ENCODE measurements around the gene CDH2. TPM values are rescaled to one million over a fixed set of nuclear protein-coding genes. Genes with fewer than 3 reads are reported as not detected.

The CDH2 gene
- total and polyA plus RNA-seq, 2 donors, result 1.6 to 3.0 TPM

GRCh38 chr18:28088477-28088876, 88.5 kb downstream of the CDH2 start:
- DNase-seq (ENCODE audit: low read depth in 6 of 9, low spot score in 9 of 9), result no peak
- Histone ChIP-seq H3K27ac (ENCODE audit: low read depth in 1 of 2, low read length in 1 of 2) (no peak overlapping the region), H3K4me1 (ENCODE audit: control insufficient read depth in 2 of 2, insufficient read depth in 2 of 2, low read length in 2 of 2) (no peaks in the 10 kb centered on the region), H3K9me3 (ENCODE audit: control insufficient read depth in 2 of 2, insufficient read depth in 1 of 2, low read length in 1 of 2) (no peaks in the 10 kb centered on the region), H3K4me3 (ENCODE audit: low read length in 2 of 2) (no peak overlapping the region), H3K27me3 (ENCODE audit: control insufficient read depth in 2 of 2, insufficient read depth in 1 of 2, low read length in 1 of 2) (no peaks in the 10 kb centered on the region), H3K36me3 (ENCODE audit: control insufficient read depth in 2 of 2, insufficient read depth in 2 of 2, low read length in 1 of 2) (no peaks in the 10 kb centered on the region)
- WGBS, result 90% methylated on average over 3 of the region's 3 CpGs

- H3K4me1 ChIP-seq (ENCODE audit: control insufficient read depth in 2 of 2, insufficient read depth in 2 of 2, low read length in 2 of 2), result no peaks in the 10 kb centered on the region
- H3K4me3 ChIP-seq (ENCODE audit: low read length in 2 of 2), result no peak overlapping the region
- no peak overlapping the region for H3K27ac ChIP-seq (ENCODE audit: low read depth in 1 of 2, low read length in 1 of 2)
- H3K36me3 ChIP-seq (ENCODE audit: control insufficient read depth in 2 of 2, insufficient read depth in 2 of 2, low read length in 1 of 2), result no peaks in the 10 kb centered on the region
- DNase-seq (ENCODE audit: low read depth in 6 of 9, low spot score in 9 of 9), result no peak
- H3K27me3 ChIP-seq (ENCODE audit: control insufficient read depth in 2 of 2, insufficient read depth in 1 of 2, low read length in 1 of 2), result no peaks in the 10 kb centered on the region
- no peaks in the 10 kb centered on the region for H3K9me3 ChIP-seq (ENCODE audit: control insufficient read depth in 2 of 2, insufficient read depth in 1 of 2, low read length in 1 of 2)
- WGBS, result 88% methylated on average over 9 of the region's 9 CpGs
These were observed 90.0 kb downstream of the CDH2 start for GRCh38 chr18:28086670-28087552.

- no peaks in the 10 kb centered on the region for H3K9me3 ChIP-seq (ENCODE audit: control insufficient read depth in 2 of 2, insufficient read depth in 1 of 2, low read length in 1 of 2)
- 98% methylated on average over 2 of the region's 2 CpGs for WGBS
- no peak overlapping the region for H3K4me3 ChIP-seq (ENCODE audit: low read length in 2 of 2)
- no peak overlapping the region for H3K27ac ChIP-seq (ENCODE audit: low read depth in 1 of 2, low read length in 1 of 2)
- no peaks in the 10 kb centered on the region for H3K27me3 ChIP-seq (ENCODE audit: control insufficient read depth in 2 of 2, insufficient read depth in 1 of 2, low read length in 1 of 2)
- no peaks in the 10 kb centered on the region for H3K4me1 ChIP-seq (ENCODE audit: control insufficient read depth in 2 of 2, insufficient read depth in 2 of 2, low read length in 2 of 2)
- H3K36me3 ChIP-seq (ENCODE audit: control insufficient read depth in 2 of 2, insufficient read depth in 2 of 2, low read length in 1 of 2), result no peaks in the 10 kb centered on the region
- no peak for DNase-seq (ENCODE audit: low read depth in 6 of 9, low spot score in 9 of 9)
These were observed 95.4 kb downstream of the CDH2 start for GRCh38 chr18:28081516-28081915.

- H3K9me3 ChIP-seq (ENCODE audit: control insufficient read depth in 2 of 2, insufficient read depth in 1 of 2, low read length in 1 of 2), result no peaks in the 10 kb centered on the region
- no peak overlapping the region for H3K27ac ChIP-seq (ENCODE audit: low read depth in 1 of 2, low read length in 1 of 2)
- 79% methylated on average over 1 of the region's 1 CpG for WGBS
- H3K27me3 ChIP-seq (ENCODE audit: control insufficient read depth in 2 of 2, insufficient read depth in 1 of 2, low read length in 1 of 2), result no peaks in the 10 kb centered on the region
- H3K36me3 ChIP-seq (ENCODE audit: control insufficient read depth in 2 of 2, insufficient read depth in 2 of 2, low read length in 1 of 2), result no peaks in the 10 kb centered on the region
- DNase-seq (ENCODE audit: low read depth in 6 of 9, low spot score in 9 of 9), result no peak
- no peak overlapping the region for H3K4me3 ChIP-seq (ENCODE audit: low read length in 2 of 2)
- H3K4me1 ChIP-seq (ENCODE audit: control insufficient read depth in 2 of 2, insufficient read depth in 2 of 2, low read length in 2 of 2), result no peaks in the 10 kb centered on the region
These were observed 96.0 kb downstream of the CDH2 start for GRCh38 chr18:28080876-28081300.

GRCh38 chr18:28079883-28080282, 97.0 kb downstream of the CDH2 start:
- H3K36me3 ChIP-seq (ENCODE audit: control insufficient read depth in 2 of 2, insufficient read depth in 2 of 2, low read length in 1 of 2), result no peaks in the 10 kb centered on the region
- no peak overlapping the region for H3K27ac ChIP-seq (ENCODE audit: low read depth in 1 of 2, low read length in 1 of 2)
- H3K9me3 ChIP-seq (ENCODE audit: control insufficient read depth in 2 of 2, insufficient read depth in 1 of 2, low read length in 1 of 2), result no peaks in the 10 kb centered on the region
- no peak for DNase-seq (ENCODE audit: low read depth in 6 of 9, low spot score in 9 of 9)
- 95% methylated on average over 2 of the region's 2 CpGs for WGBS
- H3K4me3 ChIP-seq (ENCODE audit: low read length in 2 of 2), result no peak overlapping the region
- H3K4me1 ChIP-seq (ENCODE audit: control insufficient read depth in 2 of 2, insufficient read depth in 2 of 2, low read length in 2 of 2), result no peaks in the 10 kb centered on the region
- H3K27me3 ChIP-seq (ENCODE audit: control insufficient read depth in 2 of 2, insufficient read depth in 1 of 2, low read length in 1 of 2), result no peaks in the 10 kb centered on the region

GRCh38 chr18:28078849-28079248, 98.1 kb downstream of the CDH2 start:
- no peaks in the 10 kb centered on the region for H3K9me3 ChIP-seq (ENCODE audit: control insufficient read depth in 2 of 2, insufficient read depth in 1 of 2, low read length in 1 of 2)
- no peak for DNase-seq (ENCODE audit: low read depth in 6 of 9, low spot score in 9 of 9)
- no peaks in the 10 kb centered on the region for H3K27me3 ChIP-seq (ENCODE audit: control insufficient read depth in 2 of 2, insufficient read depth in 1 of 2, low read length in 1 of 2)
- no peak overlapping the region for H3K27ac ChIP-seq (ENCODE audit: low read depth in 1 of 2, low read length in 1 of 2)
- H3K4me1 ChIP-seq (ENCODE audit: control insufficient read depth in 2 of 2, insufficient read depth in 2 of 2, low read length in 2 of 2), result no peaks in the 10 kb centered on the region
- H3K36me3 ChIP-seq (ENCODE audit: control insufficient read depth in 2 of 2, insufficient read depth in 2 of 2, low read length in 1 of 2), result no peaks in the 10 kb centered on the region
- no peak overlapping the region for H3K4me3 ChIP-seq (ENCODE audit: low read length in 2 of 2)
- 88% methylated on average over 2 of the region's 2 CpGs for WGBS

GRCh38 chr18:28078298-28078697, 98.6 kb downstream of the CDH2 start:
- 96% methylated on average over 4 of the region's 4 CpGs for WGBS
- no peak overlapping the region for H3K27ac ChIP-seq (ENCODE audit: low read depth in 1 of 2, low read length in 1 of 2)

GRCh38 chr18:28075501-28075900, 101.4 kb downstream of the CDH2 start:
- no peak for DNase-seq (ENCODE audit: low read depth in 6 of 9, low spot score in 9 of 9)
- 97% methylated on average over 3 of the region's 3 CpGs for WGBS
- H3K9me3 ChIP-seq (ENCODE audit: control insufficient read depth in 2 of 2, insufficient read depth in 1 of 2, low read length in 1 of 2), result no peaks in the 10 kb centered on the region
- H3K36me3 ChIP-seq (ENCODE audit: control insufficient read depth in 2 of 2, insufficient read depth in 2 of 2, low read length in 1 of 2), result no peaks in the 10 kb centered on the region
- no peaks in the 10 kb centered on the region for H3K27me3 ChIP-seq (ENCODE audit: control insufficient read depth in 2 of 2, insufficient read depth in 1 of 2, low read length in 1 of 2)
- H3K4me3 ChIP-seq (ENCODE audit: low read length in 2 of 2), result no peak overlapping the region
- no peak overlapping the region for H3K27ac ChIP-seq (ENCODE audit: low read depth in 1 of 2, low read length in 1 of 2)
- no peaks in the 10 kb centered on the region for H3K4me1 ChIP-seq (ENCODE audit: control insufficient read depth in 2 of 2, insufficient read depth in 2 of 2, low read length in 2 of 2)

More at GRCh38 chr18:28078298-28078697, 98.6 kb downstream of the CDH2 start:
- H3K36me3 ChIP-seq (ENCODE audit: control insufficient read depth in 2 of 2, insufficient read depth in 2 of 2, low read length in 1 of 2), result no peaks in the 10 kb centered on the region
- no peak for DNase-seq (ENCODE audit: low read depth in 6 of 9, low spot score in 9 of 9)
- H3K4me1 ChIP-seq (ENCODE audit: control insufficient read depth in 2 of 2, insufficient read depth in 2 of 2, low read length in 2 of 2), result no peaks in the 10 kb centered on the region
- no peaks in the 10 kb centered on the region for H3K9me3 ChIP-seq (ENCODE audit: control insufficient read depth in 2 of 2, insufficient read depth in 1 of 2, low read length in 1 of 2)
- H3K4me3 ChIP-seq (ENCODE audit: low read length in 2 of 2), result no peak overlapping the region
- no peaks in the 10 kb centered on the region for H3K27me3 ChIP-seq (ENCODE audit: control insufficient read depth in 2 of 2, insufficient read depth in 1 of 2, low read length in 1 of 2)

- H3K4me1 ChIP-seq (ENCODE audit: control insufficient read depth in 2 of 2, insufficient read depth in 2 of 2, low read length in 2 of 2), result no peaks in the 10 kb centered on the region
- H3K36me3 ChIP-seq (ENCODE audit: control insufficient read depth in 2 of 2, insufficient read depth in 2 of 2, low read length in 1 of 2), result no peaks in the 10 kb centered on the region
- no peak for DNase-seq (ENCODE audit: low read depth in 6 of 9, low spot score in 9 of 9)
- WGBS, result 91% methylated on average over 1 of the region's 1 CpG
- H3K27me3 ChIP-seq (ENCODE audit: control insufficient read depth in 2 of 2, insufficient read depth in 1 of 2, low read length in 1 of 2), result no peaks in the 10 kb centered on the region
- H3K4me3 ChIP-seq (ENCODE audit: low read length in 2 of 2), result no peak overlapping the region
- no peaks in the 10 kb centered on the region for H3K9me3 ChIP-seq (ENCODE audit: control insufficient read depth in 2 of 2, insufficient read depth in 1 of 2, low read length in 1 of 2)
- H3K27ac ChIP-seq (ENCODE audit: low read depth in 1 of 2, low read length in 1 of 2), result no peak overlapping the region
These were observed 102.9 kb downstream of the CDH2 start for GRCh38 chr18:28074076-28074475.
